ENCODE data around the gene NUDT14. TPM values are rescaled to one million over a fixed set of nuclear protein-coding genes. Genes with fewer than 3 reads are reported as not detected.

NUDT14 gene
- total RNA-seq, 2 donors from 2014 or later: 17.1 to 18.9 TPM

DNA sequence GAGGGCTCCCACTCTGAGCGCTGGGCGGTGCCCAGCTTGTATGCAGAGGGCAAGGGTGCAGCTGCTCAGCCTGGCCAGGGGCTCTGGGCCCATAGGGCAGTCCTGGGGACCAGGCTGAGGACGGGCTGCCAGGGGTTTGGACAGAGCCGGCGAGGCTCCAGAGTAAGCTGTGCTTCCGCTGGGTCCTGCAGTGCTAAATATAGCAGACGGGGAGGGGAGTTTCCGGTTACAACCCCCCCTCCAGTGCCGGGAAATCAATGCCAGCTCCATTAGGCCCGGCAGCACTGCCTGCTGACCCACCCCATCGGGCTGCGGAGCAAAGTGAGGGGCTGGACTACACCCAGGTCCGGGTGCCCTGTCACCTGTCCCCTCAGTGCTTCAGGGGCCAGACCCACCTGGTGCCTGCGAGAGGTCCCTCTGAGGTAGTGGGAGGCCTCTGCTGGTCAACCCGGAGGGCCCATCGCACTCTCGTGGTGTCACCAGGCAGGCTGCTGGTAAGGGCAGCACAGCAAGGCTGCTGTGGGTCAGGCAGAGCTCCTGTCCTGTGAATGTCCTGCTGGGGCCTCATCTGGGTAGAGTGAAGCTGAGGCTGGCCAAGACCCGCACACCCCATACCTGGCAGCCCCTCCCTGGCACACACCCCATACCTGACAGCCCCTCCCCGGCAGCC lies 10.0 kb downstream of the NUDT14 start:
- no peaks in the 10 kb centered on the region for H3K9me3 ChIP-seq
- no peak overlapping the region for H3K4me3 ChIP-seq
- H3K36me3 ChIP-seq: no peaks in the 10 kb centered on the region
- H3K27ac ChIP-seq: peak overlapping the region; percentile 41 to 47
- H3K27me3 ChIP-seq: no peaks in the 10 kb centered on the region
- H3K4me1 ChIP-seq: peaks cover 0 to 44% of the 10 kb centered on the region in 2 donors
- DNase-seq (ENCODE audit: low spot score): no peak
- TF ChIP-seq, protein P1, sequence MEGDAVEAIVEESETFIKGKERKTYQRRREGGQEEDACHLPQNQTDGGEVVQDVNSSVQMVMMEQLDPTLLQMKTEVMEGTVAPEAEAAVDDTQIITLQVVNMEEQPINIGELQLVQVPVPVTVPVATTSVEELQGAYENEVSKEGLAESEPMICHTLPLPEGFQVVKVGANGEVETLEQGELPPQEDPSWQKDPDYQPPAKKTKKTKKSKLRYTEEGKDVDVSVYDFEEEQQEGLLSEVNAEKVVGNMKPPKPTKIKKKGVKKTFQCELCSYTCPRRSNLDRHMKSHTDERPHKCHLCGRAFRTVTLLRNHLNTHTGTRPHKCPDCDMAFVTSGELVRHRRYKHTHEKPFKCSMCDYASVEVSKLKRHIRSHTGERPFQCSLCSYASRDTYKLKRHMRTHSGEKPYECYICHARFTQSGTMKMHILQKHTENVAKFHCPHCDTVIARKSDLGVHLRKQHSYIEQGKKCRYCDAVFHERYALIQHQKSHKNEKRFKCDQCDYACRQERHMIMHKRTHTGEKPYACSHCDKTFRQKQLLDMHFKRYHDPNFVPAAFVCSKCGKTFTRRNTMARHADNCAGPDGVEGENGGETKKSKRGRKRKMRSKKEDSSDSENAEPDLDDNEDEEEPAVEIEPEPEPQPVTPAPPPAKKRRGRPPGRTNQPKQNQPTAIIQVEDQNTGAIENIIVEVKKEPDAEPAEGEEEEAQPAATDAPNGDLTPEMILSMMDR (IDR thresholded peaks at IDR 0.05): no peak

DNA sequence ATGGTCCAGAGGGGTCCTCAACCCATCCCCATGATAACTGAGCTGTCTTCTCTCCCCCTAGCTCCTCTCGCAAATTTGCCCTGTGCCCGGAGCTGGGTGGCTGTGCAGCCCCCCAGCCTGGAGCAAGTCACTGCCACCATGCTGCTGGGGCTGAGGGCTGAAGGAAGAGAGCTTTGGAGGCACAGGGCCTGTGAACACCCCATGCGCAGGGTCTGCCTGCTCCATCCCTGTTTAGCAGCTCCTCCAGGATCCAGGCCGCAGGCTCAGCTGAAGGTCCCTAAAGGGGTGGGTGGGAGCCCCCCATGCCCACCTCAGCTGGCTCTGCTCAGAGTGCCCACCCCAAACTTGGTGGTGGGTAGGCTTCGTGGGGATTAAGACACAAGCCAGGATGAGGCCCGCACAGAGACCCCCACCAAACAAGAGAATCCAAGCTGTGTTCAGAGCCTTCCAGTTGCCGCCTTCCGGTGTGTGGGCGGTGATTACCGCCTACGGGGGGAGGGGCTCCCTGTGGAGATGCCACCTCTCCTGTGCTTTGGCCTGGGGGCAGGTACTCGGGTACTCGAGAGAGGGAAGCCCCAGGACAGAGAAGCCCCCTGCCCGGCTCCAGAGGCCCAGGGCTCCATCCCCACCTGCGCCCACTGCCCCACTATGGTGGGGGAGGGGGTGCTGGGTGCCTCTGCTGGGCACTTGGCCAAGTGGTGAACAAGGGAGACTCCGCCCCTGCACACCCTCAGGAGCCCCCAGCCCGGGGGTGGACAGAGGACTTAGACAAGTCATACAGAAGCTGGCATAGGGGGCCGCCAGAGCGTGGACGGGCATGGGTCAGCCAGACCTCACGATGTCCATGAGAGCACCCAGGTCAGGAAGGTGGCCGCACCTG lies 11.1 kb downstream of the NUDT14 start:
- Histone ChIP-seq H3K36me3 (no peaks in the 10 kb centered on the region), H3K4me1 (peaks cover 0 to 50% of the 10 kb centered on the region in 2 donors), H3K4me3 (no peak overlapping the region), H3K9me3 (no peaks in the 10 kb centered on the region), H3K27me3 (no peaks in the 10 kb centered on the region), H3K27ac (peak overlapping the region; percentile 46 to 47)
- TF ChIP-seq, protein P1 (IDR thresholded peaks at IDR 0.05): no peak
- DNase-seq (ENCODE audit: low spot score): no peak

DNA sequence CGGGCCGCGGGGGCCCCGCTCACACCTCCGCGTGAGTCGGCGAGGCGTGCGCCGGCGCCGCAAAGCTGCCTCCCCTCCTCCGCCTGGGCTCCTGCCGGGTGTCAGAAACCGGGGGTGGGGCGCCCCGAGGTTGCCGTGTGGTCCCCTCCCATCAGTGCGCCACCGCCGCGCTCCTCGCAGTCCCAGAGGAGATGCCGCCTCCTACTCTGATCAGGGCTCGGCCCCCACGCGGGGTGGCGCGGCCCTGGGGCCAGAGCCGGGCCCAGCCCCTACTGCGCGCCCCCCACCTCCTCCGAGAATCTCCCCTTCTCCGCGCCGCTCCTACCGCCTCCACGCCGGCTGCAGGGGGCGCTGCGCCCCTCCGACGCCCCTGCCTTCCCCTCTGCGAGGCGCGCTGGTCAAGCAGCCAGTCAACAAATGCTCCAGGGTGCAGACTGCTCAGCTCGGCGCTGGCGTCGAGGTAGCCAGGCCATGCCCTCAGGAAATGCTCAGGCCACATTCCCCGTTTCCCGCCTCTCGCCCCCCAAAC lies 12.1 kb downstream of the NUDT14 start:
- Histone ChIP-seq H3K27me3 (no peaks in the 10 kb centered on the region), H3K9me3 (no peaks in the 10 kb centered on the region), H3K4me3 (peak overlapping the region; percentile 15 to 42), H3K4me1 (peaks cover 0 to 50% of the 10 kb centered on the region in 2 donors), H3K36me3 (no peaks in the 10 kb centered on the region), H3K27ac (peak overlapping the region; percentile 46 to 54)
- no peak for DNase-seq (ENCODE audit: low spot score)
- TF ChIP-seq, protein P1 (IDR thresholded peaks at IDR 0.05): peak in 1 of 2 donors; percentile 68

DNA sequence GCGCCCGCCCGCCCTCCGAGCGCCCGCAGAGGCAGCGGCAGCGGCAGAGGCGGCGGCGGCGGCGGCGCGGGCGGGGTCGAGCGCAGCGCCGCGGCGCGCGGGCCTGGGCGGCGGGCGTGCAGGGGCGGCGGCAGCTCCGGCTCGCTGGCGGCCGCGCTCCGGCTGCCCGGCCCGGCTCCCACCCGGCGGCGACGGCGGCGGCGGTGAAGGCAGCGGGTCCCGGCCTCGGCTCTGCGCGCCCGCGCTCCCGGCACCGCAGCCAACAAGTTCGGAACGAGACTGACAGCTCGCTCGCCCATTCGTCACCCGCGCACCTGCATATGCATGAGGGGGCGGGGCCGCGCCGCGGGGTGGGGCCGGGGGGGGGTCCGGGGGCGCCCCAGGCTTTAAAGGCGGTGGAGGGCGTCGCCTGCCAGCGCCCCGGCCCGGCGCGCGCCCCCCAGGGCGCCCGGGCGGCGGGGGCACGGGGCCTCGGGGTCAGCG lies 12.6 kb downstream of the NUDT14 start, which contains the start of gene JAG2:
JAG2 (minus strand) TSS at position 281 of the 483 bp plus-strand sequence. CDS start 356 bp downstream, outside the sequence.
- Histone ChIP-seq H3K4me3 (peak within 1 kb of the TSS; percentile 37 to 57), H3K36me3 (no peaks in the 10 kb centered on the region), H3K4me1 (peaks cover 0 to 50% of the 10 kb centered on the region in 2 donors), H3K27ac (peak within 1 kb of the TSS; percentile 46 to 59), H3K9me3 (no peaks in the 10 kb centered on the region), H3K27me3 (no peaks in the 10 kb centered on the region)
- TF ChIP-seq, protein P1 (IDR thresholded peaks at IDR 0.05): no peak
- no peak for DNase-seq (ENCODE audit: low spot score)

DNA sequence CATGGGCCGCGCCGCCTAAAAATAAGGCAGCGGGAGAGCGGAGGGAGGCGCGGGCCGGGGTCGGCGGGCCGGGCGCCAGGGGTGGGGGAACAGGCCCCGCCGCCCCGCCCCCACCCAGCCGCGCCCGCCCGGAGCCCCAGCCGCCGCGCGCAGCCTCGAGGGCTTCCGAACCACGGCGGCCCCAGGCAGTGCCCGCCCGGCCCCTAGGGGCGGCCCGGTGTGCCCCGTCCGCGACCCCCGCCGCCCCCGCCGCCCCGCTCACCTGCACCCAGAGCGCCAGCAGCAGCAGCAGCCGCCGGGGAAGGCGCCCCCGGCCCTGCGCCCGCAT lies 13.1 kb downstream of the NUDT14 start:
- H3K4me3 ChIP-seq: peak overlapping the region; percentile 37 to 57
- H3K27ac ChIP-seq: peak overlapping the region in 1 of 2 donors; percentile 59
- H3K4me1 ChIP-seq: peaks cover 0 to 50% of the 10 kb centered on the region in 2 donors
- no peaks in the 10 kb centered on the region for H3K27me3 ChIP-seq
- TF ChIP-seq, protein P1 (IDR thresholded peaks at IDR 0.05): no peak
- no peaks in the 10 kb centered on the region for H3K36me3 ChIP-seq
- DNase-seq (ENCODE audit: low spot score): no peak
- H3K9me3 ChIP-seq: no peaks in the 10 kb centered on the region

All from right atrium auricular region (tissue), 2 donors.